Astrocyte (in vitro differentiated cells and primary cell): ENCODE results near the gene DCLK2.

Source experiments
- EZH2 ChIP-seq: IDR thresholded peaks from 2 replicates; pipeline ENCODE4 v1.6.1; 2012; ENCODE audit warnings: mild to moderate bottlenecking, low read length, inconsistent platforms; ENCODE audit not compliant: insufficient read depth
- TF ChIP-seq, protein P1 (sequence below): IDR thresholded peaks from 2 replicates; pipeline ENCODE4 v1.5.1; 2011; ENCODE audit warnings: low read depth, mild to moderate bottlenecking, inconsistent platforms, low read length, moderate library complexity; ENCODE audit not compliant: insufficient read depth

DNA sequence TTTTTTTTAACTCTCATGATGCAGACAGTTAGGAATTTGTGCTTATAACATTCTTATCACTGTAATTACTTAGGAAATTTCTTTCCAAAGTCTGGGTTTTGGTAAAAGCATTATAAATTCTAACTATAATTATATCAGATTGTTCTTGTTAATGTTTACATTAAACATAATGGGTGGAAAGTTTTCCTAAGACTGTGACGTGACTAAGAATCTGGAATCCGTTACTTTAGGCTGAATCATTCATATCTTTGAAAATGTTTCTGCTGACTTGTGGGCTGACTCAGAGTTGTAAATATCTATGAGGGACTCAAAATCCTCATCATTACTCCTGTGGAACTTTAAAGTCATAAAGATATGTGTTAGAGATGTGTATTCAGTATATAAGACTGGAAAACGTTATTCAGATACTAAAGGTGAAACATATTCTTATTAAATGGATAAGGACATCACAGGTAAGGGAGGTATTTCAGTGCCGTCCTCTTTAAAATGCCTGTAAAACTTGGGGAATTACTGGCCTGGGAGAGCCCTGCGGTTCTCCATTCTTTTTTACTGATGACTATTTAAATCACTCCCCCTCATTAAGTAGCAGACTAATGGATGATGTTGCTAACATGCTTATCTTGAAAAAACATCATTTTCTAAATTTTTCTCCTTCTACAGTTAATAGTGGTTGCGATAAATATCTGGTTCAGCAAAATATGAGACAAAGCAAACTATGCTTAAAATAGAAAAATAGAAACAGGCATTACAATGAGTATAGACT, 159.0 kb downstream of the DCLK2 start:
- TF ChIP-seq, protein P1, sequence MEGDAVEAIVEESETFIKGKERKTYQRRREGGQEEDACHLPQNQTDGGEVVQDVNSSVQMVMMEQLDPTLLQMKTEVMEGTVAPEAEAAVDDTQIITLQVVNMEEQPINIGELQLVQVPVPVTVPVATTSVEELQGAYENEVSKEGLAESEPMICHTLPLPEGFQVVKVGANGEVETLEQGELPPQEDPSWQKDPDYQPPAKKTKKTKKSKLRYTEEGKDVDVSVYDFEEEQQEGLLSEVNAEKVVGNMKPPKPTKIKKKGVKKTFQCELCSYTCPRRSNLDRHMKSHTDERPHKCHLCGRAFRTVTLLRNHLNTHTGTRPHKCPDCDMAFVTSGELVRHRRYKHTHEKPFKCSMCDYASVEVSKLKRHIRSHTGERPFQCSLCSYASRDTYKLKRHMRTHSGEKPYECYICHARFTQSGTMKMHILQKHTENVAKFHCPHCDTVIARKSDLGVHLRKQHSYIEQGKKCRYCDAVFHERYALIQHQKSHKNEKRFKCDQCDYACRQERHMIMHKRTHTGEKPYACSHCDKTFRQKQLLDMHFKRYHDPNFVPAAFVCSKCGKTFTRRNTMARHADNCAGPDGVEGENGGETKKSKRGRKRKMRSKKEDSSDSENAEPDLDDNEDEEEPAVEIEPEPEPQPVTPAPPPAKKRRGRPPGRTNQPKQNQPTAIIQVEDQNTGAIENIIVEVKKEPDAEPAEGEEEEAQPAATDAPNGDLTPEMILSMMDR = no peak
- no peak for TF ChIP-seq EZH2
